ENCODE measurements around the gene SEC24C. TPM values are rescaled to one million over a fixed set of nuclear protein-coding genes. Genes with fewer than 3 reads are reported as not detected.

SEC24C gene
- polyA plus RNA-seq, 2 of the 4 experiments (the other 2 are of a cell fraction) = 54.3 to 84.7 TPM

DNA sequence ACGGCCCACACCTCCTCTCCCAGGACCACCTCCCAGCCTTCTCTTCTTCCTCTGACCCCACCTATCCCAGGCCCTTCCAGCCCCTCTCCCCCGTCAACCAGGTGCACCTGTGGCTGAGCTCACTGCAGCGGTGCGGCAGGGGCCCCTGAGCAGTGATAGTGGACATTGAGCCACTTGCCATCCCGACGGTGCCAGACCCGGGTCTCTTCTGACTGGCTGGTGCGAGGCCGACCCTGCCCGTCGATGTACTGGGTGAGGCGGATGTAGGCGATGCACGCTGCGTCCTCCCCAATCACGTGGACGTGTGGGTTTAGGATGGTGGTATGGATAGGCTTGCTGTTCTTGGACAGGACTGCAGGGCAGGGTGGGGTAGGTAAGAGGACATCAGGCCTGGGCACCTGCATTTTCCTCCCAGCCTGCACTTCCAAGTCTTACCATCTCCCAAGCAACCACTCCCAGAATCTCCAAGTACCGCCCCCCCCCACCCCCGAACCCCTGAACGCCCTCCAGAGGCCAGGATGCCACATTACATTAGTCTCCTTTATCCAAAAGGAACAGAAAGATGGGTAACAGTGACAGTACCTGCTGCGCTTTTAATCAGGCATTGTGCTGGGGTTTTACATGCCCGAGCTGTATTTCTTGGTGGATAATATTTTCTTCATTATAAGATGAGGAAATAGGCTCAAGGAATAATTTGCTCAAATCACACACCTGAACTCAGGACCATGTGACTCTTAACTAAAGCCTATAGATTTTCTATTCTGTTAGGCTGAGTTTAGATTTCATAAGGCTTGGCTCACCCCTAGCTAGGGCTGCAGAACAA, 70.9 kb downstream of the SEC24C start:
- ChIA-PET POLR2A (no interaction called here), CTCF (interaction anchor here (0.5 to 2.8 kb wide), 12 partner anchors 12 to 266 kb away, joined by 3 to 13 read pairs (median 4); no protein-coding TSS in a partner anchor)
- H3K27ac ChIP-seq = no peak overlapping the region
- peaks cover 5% of the 10 kb centered on the region; the same call in 2 of the 3 replicates for H3K4me1 ChIP-seq
- ATAC-seq (no peak; a peak in 1 of 6 replicates), DNase-seq (ENCODE audit: low read depth in 1 of 2, low spot score in 1 of 2) (peak; percentile 62 to 79), FAIRE-seq (no peak)
- WGBS (ENCODE audit: missing lambda C conversion rate) = 85% methylated on average over 20 of the region's 22 CpGs
- TF ChIP-seq, protein P1, sequence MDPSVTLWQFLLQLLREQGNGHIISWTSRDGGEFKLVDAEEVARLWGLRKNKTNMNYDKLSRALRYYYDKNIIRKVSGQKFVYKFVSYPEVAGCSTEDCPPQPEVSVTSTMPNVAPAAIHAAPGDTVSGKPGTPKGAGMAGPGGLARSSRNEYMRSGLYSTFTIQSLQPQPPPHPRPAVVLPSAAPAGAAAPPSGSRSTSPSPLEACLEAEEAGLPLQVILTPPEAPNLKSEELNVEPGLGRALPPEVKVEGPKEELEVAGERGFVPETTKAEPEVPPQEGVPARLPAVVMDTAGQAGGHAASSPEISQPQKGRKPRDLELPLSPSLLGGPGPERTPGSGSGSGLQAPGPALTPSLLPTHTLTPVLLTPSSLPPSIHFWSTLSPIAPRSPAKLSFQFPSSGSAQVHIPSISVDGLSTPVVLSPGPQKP (IDR thresholded peaks at IDR 0.05; ENCODE audit: low read depth, low read length) = no peak
- TF ChIP-seq FOSB (CRISPR knock-in tag; IDR thresholded peaks at IDR 0.05) = no peak
- TF ChIP-seq RARB (CRISPR knock-in tag; IDR thresholded peaks at IDR 0.05) = no peak
- TF ChIP-seq CTCF (IDR thresholded peaks at IDR 0.05) = peak; percentile 23; the same call in 1 of the 3 replicates
- no peak overlapping the region for H3K4me3 ChIP-seq
- no peak overlapping the region for H3K4me2 ChIP-seq
- H3K9me3 ChIP-seq = no peaks in the 10 kb centered on the region

GRCh38 chr10:73815719-73816030, 71.5 kb downstream of the SEC24C start:
- Histone ChIP-seq H3K4me3 (no peak overlapping the region), H3K4me2 (no peak overlapping the region), H3K9me3 (no peaks in the 10 kb centered on the region), H3K27ac (no peak overlapping the region), H3K4me1 (no peaks in the 10 kb centered on the region; the same call in 2 of the 3 replicates)
- CTCF ChIA-PET = interaction anchor here (0.6 to 2.8 kb wide), 10 partner anchors 11 to 204 kb away, joined by 3 to 13 read pairs (median 4); no protein-coding TSS in a partner anchor
- FAIRE-seq = no peak
- no peak for TF ChIP-seq SMC3 (IDR thresholded peaks at IDR 0.05)
- TF ChIP-seq TP53 (CRISPR knock-in tag; IDR thresholded peaks at IDR 0.05) = no peak
- TF ChIP-seq CHD2 (IDR thresholded peaks at IDR 0.05; ENCODE audit: low read length, partially characterized antibody) = no peak
- no peak for TF ChIP-seq ZFP36 (IDR thresholded peaks at IDR 0.05; ENCODE audit: borderline replicate concordance, partially characterized antibody)
- no peak for TF ChIP-seq BHLHE40 (IDR thresholded peaks at IDR 0.05; ENCODE audit: low read depth, low read length)
- TF ChIP-seq JUNB (IDR thresholded peaks at IDR 0.05) = no peak
- TF ChIP-seq FOSL2 (IDR thresholded peaks at IDR 0.05) = no peak
- no peak for TF ChIP-seq FOSL2 (CRISPR knock-in tag; IDR thresholded peaks at IDR 0.05)
- no peak for TF ChIP-seq RARB (CRISPR knock-in tag; IDR thresholded peaks at IDR 0.05)
- no peak for TF ChIP-seq MAZ (IDR thresholded peaks at IDR 0.05; ENCODE audit: borderline replicate concordance, low read depth, low read length)
- TF ChIP-seq MAFK (IDR thresholded peaks at IDR 0.05; ENCODE audit: partially characterized antibody) = no peak
- no peak for TF ChIP-seq HOXA7 (CRISPR knock-in tag; IDR thresholded peaks at IDR 0.05)
- no peak for TF ChIP-seq NR3C1 (IDR thresholded peaks at IDR 0.05)
- no peak for DNase-seq (ENCODE audit: low read depth in 1 of 2, low spot score in 1 of 2)
- POLR2A ChIA-PET = no interaction called here
- no peak for ATAC-seq

DNA sequence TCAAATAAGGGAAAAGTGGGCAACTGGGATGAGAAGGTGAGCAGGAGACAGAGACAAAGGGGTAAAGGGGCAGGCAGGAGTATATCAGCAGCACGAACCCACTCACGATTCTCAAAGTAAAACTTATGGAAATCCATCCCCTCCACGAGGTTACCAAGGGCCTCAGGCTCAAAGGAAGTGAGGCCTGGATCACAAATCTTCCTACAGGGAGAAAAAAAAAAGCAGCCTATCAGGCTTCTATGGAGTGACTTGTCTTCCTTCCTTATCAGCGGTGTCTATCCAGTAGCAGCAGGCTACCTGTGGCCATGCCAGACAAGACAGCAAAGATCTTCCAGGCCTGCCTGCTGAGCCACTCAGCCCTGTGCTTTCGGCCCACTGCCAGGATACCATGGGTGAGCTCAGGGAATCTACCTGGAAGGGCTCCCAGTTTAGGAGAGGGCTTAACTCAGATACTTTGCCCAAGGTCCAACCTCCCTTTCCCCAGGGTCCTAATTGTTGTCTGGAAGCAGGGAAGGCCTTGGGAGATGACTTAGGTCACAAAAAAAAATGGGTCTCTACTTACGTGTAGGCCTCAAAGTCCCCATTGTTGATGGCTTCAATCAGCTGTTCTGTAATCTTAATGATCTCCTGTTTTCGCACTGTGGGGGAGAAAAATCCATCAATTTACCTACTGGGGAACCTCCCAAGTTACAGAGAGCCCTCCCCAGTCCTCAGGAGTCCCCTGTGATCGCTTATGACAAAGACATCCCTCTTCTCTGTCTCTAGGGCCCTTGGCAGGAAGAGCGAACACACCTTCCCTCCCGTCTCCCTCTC, 73.0 kb downstream of the SEC24C start:
- WGBS (ENCODE audit: missing lambda C conversion rate) = 89% methylated on average over 10 of the region's 10 CpGs
- no peaks in the 10 kb centered on the region for H3K9me3 ChIP-seq
- DNase-seq (ENCODE audit: low read depth in 1 of 2, low spot score in 1 of 2) (no peak), FAIRE-seq (no peak), ATAC-seq (no peak)
- H3K4me3 ChIP-seq = no peak overlapping the region
- POLR2A ChIA-PET = no interaction called here
- H3K4me2 ChIP-seq = no peak overlapping the region
- CTCF ChIA-PET = interaction anchor here (0.7 to 1.7 kb wide), 5 partner anchors 10 to 288 kb away, joined by 3 to 5 read pairs (median 4); no protein-coding TSS in a partner anchor
- H3K4me1 ChIP-seq = no peaks in the 10 kb centered on the region
- no peak overlapping the region for H3K27ac ChIP-seq
- no peak for TF ChIP-seq RARB (CRISPR knock-in tag; IDR thresholded peaks at IDR 0.05)
- TF ChIP-seq MAZ (IDR thresholded peaks at IDR 0.05; ENCODE audit: borderline replicate concordance, low read depth, low read length) = no peak
- no peak for TF ChIP-seq ZSCAN20 (CRISPR knock-in tag; IDR thresholded peaks at IDR 0.05)
- no peak for TF ChIP-seq FOSL2 (IDR thresholded peaks at IDR 0.05)
- no peak for TF ChIP-seq FOSL2 (CRISPR knock-in tag; IDR thresholded peaks at IDR 0.05)
- TF ChIP-seq, protein P1 (IDR thresholded peaks at IDR 0.05; ENCODE audit: low read depth, low read length) = no peak
- TF ChIP-seq EHF (CRISPR knock-in tag; IDR thresholded peaks at IDR 0.05) = no peak
- TF ChIP-seq NR3C1 (IDR thresholded peaks at IDR 0.05) = no peak
- TF ChIP-seq TFCP2L1 (CRISPR knock-in tag; IDR thresholded peaks at IDR 0.05) = no peak
- TF ChIP-seq POLR2AphosphoS2 (conservative IDR thresholded peaks at IDR 0.05; ENCODE audit: low read length) = no peak
- TF ChIP-seq E2F6 (IDR thresholded peaks at IDR 0.05; ENCODE audit: borderline replicate concordance, low read depth) = no peak
- no peak for TF ChIP-seq CHD4 (IDR thresholded peaks at IDR 0.05; ENCODE audit: borderline replicate concordance)
- TF ChIP-seq USF2 (IDR thresholded peaks at IDR 0.05) = no peak
- TF ChIP-seq JUN (IDR thresholded peaks at IDR 0.05) = no peak
- TF ChIP-seq HOXA7 (CRISPR knock-in tag; IDR thresholded peaks at IDR 0.05) = no peak
- TF ChIP-seq FOXS1 (CRISPR knock-in tag; IDR thresholded peaks at IDR 0.05) = no peak
- TF ChIP-seq, protein P2, sequence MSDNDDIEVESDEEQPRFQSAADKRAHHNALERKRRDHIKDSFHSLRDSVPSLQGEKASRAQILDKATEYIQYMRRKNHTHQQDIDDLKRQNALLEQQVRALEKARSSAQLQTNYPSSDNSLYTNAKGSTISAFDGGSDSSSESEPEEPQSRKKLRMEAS (IDR thresholded peaks at IDR 0.05) = no peak
